ENCODE data around the gene RTN1. TPM values are rescaled to one million over a fixed set of nuclear protein-coding genes. Genes with fewer than 3 reads are reported as not detected.

Gene RTN1
- total and polyA plus RNA-seq, 2 experiments from 2014 or later: 1.1 TPM

- no peak overlapping the region for H3K27ac ChIP-seq
- no peak for TF ChIP-seq CTCF (IDR thresholded peaks at IDR 0.05; ENCODE audit: poor library complexity)
- TF ChIP-seq EZH2 (IDR thresholded peaks at IDR 0.05; ENCODE audit: borderline replicate concordance): no peak
- no peak for TF ChIP-seq EZH2phosphoT487 (IDR thresholded peaks at IDR 0.05; ENCODE audit: low read depth, severe bottlenecking, unreplicated experiment)
- H3K9me3 ChIP-seq (ENCODE audit: low read depth): no peaks in the 10 kb centered on the region
- H3K4me2 ChIP-seq: no peak overlapping the region
- no peaks in the 10 kb centered on the region for H3K36me3 ChIP-seq (replicated peaks; ENCODE audit: insufficient read depth, low read depth)
- H3K4me1 ChIP-seq (ENCODE audit: insufficient read depth): no peaks in the 10 kb centered on the region
- H3K79me2 ChIP-seq: no peaks in the 10 kb centered on the region
- DNase-seq (ENCODE audit: low spot score): peak; percentile 49
- H3K9me2 ChIP-seq (replicated peaks; ENCODE audit: insufficient read depth): no peaks in the 10 kb centered on the region
- H4K20me1 ChIP-seq (ENCODE audit: insufficient read depth, poor library complexity, severe bottlenecking): no peaks in the 10 kb centered on the region
- no peak overlapping the region for H2AFZ ChIP-seq
- no peak overlapping the region for H3K4me3 ChIP-seq
- WGBS (ENCODE audit: low lambda C conversion rate, missing lambda C conversion rate): 73% methylated on average over 2 of the region's 2 CpGs
- H3K27me3 ChIP-seq: no peaks in the 10 kb centered on the region
These were observed 159.5 kb downstream of the RTN1 start for GRCh38 chr14:59711080-59711479.

GRCh38 chr14:59707778-59708561 is 162.6 kb downstream of the RTN1 start:
- H3K4me3 ChIP-seq: no peak overlapping the region
- H4K20me1 ChIP-seq (ENCODE audit: insufficient read depth, poor library complexity, severe bottlenecking): no peaks in the 10 kb centered on the region
- no peak overlapping the region for H2AFZ ChIP-seq
- no peaks in the 10 kb centered on the region for H3K79me2 ChIP-seq
- H3K4me2 ChIP-seq: no peak overlapping the region
- H3K9me2 ChIP-seq (replicated peaks; ENCODE audit: insufficient read depth): no peaks in the 10 kb centered on the region
- H3K27ac ChIP-seq: no peak overlapping the region
- no peaks in the 10 kb centered on the region for H3K27me3 ChIP-seq
- H3K9me3 ChIP-seq (ENCODE audit: low read depth): no peaks in the 10 kb centered on the region
- H3K36me3 ChIP-seq (replicated peaks; ENCODE audit: insufficient read depth, low read depth): no peaks in the 10 kb centered on the region
- H3K4me1 ChIP-seq (ENCODE audit: insufficient read depth): no peaks in the 10 kb centered on the region
- DNase-seq (ENCODE audit: low spot score): no peak
- no peak for TF ChIP-seq EZH2 (IDR thresholded peaks at IDR 0.05; ENCODE audit: borderline replicate concordance)
- TF ChIP-seq EZH2phosphoT487 (IDR thresholded peaks at IDR 0.05; ENCODE audit: low read depth, severe bottlenecking, unreplicated experiment): no peak
- peak; percentile 48 for TF ChIP-seq CTCF (IDR thresholded peaks at IDR 0.05; ENCODE audit: poor library complexity)
- 68% methylated on average over 7 of the region's 7 CpGs for WGBS (ENCODE audit: low lambda C conversion rate, missing lambda C conversion rate)

- no peaks in the 10 kb centered on the region for H3K27me3 ChIP-seq
- no peak overlapping the region for H3K4me3 ChIP-seq
- peak overlapping the region; percentile 18 for H3K27ac ChIP-seq
- no peaks in the 10 kb centered on the region for H3K9me2 ChIP-seq (replicated peaks; ENCODE audit: insufficient read depth)
- DNase-seq (ENCODE audit: low spot score): no peak
- no peaks in the 10 kb centered on the region for H4K20me1 ChIP-seq (ENCODE audit: insufficient read depth, poor library complexity, severe bottlenecking)
- H3K4me2 ChIP-seq: no peak overlapping the region
- H3K79me2 ChIP-seq: no peaks in the 10 kb centered on the region
- no peak for TF ChIP-seq EZH2 (IDR thresholded peaks at IDR 0.05; ENCODE audit: borderline replicate concordance)
- no peak for TF ChIP-seq CTCF (IDR thresholded peaks at IDR 0.05; ENCODE audit: poor library complexity)
- no peak for TF ChIP-seq EZH2phosphoT487 (IDR thresholded peaks at IDR 0.05; ENCODE audit: low read depth, severe bottlenecking, unreplicated experiment)
- no peaks in the 10 kb centered on the region for H3K36me3 ChIP-seq (replicated peaks; ENCODE audit: insufficient read depth, low read depth)
- H2AFZ ChIP-seq: no peak overlapping the region
- WGBS (ENCODE audit: low lambda C conversion rate, missing lambda C conversion rate): 62% methylated on average over 4 of the region's 4 CpGs
- no peaks in the 10 kb centered on the region for H3K4me1 ChIP-seq (ENCODE audit: insufficient read depth)
- no peaks in the 10 kb centered on the region for H3K9me3 ChIP-seq (ENCODE audit: low read depth)
These were observed 164.7 kb downstream of the RTN1 start for GRCh38 chr14:59705866-59706265.
